ENCODE data around the gene RAB40A.

Gene RAB40A, protein sequence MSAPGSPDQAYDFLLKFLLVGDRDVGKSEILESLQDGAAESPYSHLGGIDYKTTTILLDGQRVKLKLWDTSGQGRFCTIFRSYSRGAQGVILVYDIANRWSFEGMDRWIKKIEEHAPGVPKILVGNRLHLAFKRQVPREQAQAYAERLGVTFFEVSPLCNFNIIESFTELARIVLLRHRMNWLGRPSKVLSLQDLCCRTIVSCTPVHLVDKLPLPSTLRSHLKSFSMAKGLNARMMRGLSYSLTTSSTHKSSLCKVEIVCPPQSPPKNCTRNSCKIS

DNA sequence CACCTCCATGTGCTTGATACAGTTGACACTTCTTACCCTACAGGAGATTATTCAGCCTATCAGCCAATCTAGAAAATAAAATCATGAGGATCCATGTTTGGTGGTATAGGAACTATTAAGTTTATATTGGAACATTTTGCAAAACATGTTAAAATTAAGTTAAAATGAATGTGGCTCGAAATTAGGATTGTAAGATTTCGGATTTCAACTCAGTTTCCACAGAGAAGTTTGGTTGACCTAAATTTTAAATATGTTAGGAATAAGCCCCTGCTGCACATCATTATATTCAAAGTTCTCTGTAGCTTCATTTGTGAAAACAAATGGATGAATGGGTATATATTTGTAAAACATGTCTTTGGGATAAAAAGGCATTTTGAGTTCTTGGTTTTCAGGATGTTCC lies at the start of gene RAB40A:
RAB40A (minus strand) TSS at position 101 of the 400 bp plus-strand sequence. CDS start 18,733 bp downstream, outside the sequence.
- no peak for DNase-seq

DNA sequence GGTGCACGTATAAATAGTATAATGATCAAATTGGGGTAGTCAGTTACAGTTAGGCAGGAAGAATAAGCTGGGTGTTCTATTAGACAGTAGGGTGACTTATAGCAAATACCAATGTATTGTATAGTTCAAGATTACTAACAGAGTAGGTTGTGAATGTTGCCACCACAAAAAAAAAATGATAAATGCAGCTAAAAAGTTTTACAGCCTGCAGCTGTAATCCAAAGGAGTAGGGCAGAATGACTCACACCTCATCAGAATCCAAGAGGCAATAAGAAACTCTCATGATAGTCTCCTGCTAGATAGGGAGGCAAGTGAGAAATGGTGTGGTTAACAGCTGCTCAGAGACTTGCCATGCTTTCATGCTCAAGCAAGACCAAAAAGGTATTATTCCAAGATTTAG lies 46.5 kb upstream of the RAB40A start:
- DNase-seq: no peak

DNA sequence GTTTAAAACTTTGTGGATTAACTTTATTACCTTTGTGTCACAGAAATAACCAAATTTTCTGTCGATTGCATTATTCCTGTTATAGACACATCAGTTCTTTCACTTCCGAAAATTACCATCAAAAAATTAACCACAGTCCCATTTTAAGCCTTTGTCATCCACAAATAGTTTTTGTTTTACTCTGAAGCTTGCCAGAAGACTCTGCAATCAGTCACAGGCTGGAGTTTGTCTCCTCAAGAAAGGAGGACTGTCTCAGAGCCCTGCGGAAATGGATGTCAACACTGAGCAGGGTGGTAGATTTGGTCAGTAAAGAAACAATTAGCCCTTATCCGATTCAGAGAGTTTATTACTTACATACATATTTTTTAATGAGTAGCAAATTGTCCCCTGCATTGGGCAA lies 45.9 kb upstream of the RAB40A start:
- no peak for DNase-seq

DNA sequence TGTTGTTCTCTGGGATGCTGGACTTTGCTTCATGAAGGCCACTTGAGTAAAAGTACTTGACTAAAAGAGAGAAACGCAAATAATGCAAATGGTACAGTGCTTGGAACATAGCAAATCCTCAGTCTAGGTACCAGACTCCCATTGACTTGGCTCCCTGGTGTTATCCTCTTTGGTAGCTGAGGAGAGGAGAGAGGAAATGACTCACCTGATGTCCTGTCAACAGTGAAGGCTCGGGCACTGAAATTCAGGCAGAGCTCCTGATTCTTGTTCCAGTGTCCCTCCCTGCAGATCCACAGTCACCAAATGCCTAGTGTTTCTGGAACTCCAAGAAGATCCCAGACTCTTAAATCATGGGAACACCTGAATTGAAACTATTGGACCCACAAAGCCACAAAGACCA lies 43.5 kb upstream of the RAB40A start:
- DNase-seq: no peak

DNA sequence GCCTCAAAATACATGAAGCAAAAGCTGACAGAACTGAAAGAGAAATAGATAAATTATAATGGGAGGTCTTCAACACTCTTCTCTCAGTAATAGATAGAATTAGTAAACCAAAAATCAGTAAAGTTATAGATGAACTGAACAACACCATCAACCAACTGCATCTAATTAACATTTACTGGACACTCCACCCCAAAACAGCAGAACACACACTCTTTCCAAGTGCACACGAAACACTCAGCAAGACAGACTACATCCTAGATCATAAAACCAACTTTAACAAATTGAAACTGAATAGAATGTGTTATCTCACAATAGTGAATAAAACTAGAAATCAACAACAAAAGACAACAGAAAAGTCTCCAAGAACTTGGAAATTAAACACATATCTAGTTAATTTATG lies 41.0 kb upstream of the RAB40A start:
- no peak for DNase-seq

DNA sequence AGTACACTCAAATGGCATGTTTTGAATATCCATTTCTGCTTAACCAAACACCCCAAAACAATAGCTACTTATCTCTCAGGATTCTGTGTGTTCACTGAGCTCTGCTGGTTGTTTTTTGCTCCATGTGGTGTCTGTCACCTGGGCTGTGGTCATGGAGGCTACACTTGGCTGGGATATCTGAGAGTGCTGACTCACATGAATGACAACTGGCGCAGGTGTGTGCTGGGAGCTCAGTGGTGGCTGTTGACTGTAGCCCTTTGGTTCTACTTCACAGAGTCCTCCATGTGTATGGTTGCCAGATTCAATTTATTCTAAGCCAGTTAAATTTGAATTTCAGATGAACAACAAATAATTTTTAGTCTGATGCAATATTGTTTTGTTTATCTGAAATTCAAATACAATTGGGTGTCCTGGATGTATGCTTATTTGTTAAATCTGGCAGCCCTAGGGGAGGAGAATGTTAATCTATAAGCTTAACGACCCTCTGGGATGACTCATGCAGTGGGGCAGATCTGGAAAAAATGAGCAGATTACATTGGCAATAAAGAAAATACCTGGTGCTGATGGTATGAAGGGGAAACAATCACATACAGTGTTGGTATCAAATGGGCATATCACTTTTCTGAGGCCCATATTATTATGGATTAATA lies 37.8 kb upstream of the RAB40A start:
- DNase-seq: no peak

DNA sequence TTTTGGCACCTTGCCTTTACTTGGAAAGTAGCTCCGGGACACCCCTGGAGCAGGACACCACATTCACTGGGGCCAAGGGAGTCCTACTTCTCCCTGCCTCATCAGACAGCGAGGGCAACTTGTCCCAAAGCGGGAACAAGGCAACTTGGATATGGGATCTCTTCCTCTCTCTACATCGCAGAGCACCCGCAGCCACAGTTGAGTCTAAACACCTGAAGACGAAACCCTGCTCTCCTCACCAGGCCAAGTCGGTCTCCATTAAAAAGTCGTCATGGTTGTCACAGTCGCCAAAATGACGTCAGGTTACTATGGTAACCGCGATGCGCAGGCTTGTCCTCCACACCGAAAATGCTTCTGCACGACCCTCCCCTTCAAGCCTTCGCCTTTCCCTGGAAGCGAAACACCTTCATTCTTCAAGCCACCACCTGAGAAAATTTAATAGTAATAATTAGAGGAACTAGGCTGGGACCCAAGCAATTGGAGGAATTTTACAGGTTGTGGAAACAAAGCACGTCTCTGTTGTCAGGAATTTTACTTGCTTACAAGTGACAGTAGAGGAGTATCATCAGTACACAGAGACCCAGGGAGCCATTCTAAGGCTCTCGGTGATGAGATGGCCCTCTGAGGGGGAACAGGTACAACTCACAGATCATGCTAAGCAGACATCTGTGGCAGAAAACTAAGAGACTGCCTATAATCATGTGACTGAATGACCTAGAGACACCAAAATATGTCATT lies 35.6 kb upstream of the RAB40A start:
- peak; percentile 48 for DNase-seq

DNA sequence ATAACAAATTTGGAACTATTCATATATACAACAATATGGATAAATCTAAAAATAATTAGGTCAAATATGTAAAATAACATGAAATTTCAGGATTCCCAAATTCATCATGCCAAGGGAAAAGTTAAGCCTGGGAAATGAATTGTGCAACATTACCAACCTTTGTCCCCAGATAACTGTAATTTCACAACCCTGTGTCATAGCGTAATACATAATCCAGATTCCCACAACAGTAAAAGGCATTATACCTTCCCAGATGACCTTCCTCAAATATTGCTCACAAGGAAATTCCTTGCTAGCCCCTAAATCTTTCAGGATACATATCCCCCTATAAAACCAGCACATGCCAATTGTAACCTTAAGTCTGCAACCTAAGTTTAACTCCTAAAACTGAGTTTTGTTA lies 32.9 kb upstream of the RAB40A start:
- DNase-seq: no peak

DNA sequence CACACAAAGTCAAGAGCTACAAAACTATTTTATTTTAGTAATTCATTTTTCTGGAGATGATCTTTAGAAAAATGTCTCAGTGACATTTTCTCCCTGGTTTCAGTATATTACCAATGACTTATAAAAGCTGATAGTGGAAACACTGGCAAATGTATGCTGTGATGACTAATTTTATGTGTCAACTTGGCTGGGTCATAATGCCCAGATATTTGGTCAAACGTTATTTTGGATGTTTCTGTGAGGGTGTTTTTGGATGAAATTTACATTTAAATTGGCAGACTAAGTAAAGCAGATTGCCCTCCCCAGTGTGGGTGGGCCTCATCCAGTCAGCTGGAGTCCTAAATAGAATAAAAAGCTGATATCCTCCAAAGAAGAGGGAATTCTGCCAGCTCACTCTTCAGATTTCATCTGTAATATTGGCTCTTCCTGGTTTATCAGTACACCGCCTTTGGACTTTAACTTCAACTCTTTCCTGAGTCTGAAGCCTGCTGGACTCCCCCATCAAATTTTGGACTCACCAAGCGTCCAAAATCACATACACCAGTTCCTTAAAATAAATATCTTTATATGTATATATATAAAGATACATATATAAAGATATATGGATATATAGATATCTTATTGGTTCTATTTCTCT lies 31.2 kb upstream of the RAB40A start:
- no peak for DNase-seq

DNA sequence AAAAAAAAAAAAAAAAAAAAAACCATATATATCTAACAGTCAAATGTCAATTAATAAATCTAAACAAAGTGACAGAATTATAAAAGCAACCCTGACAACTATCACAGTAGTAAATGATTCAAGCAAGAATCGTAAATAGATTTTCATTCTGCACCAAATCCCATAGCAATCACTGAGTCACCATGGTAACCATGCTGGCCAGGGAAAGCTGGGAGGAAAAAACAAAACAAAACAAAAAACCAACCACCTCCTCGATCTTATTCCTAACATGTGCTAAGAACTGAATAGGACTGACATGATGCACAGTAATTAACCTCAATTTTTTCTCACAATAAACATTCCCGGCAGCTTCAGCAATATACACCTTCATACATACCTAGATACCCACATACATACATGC lies 30.6 kb upstream of the RAB40A start:
- no peak for DNase-seq

DNA sequence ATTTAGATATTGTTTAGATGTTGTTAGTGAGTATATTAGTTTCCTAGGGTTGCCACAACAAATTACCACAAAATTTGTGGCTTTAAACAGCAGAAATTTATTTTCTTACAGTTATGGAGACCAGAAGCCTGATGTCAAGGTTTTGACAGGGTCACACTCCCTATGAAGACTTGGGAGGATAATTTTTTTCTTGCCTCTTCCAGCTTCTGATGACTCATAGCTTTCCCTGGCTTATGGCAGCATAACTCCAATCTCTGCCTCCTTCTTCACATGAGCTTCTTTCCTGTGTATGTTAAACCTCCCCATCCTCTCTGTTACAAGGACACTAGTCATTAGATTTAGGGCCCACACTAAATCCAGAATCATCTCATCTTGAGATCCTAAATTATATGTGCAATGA lies 20.9 kb upstream of the RAB40A start:
- DNase-seq: no peak

DNA sequence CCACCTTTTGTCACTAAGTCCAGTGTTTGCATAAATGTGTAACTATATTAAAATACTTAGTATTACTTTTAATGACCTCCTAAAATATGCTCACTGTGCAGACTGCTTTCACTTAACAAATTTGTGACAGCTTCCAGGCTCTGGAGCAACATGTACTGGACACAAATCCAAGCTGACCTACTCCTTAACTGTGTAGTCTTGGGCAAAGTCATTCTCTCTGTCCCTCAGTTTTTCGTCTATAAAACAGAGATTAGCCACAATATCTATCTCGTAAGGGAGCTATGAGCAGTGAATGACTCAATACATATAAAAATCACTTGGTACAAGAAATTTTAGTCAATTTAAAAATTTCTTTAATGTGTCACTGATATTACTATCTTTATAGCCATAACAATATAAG lies 20.4 kb upstream of the RAB40A start:
- DNase-seq: no peak

DNA sequence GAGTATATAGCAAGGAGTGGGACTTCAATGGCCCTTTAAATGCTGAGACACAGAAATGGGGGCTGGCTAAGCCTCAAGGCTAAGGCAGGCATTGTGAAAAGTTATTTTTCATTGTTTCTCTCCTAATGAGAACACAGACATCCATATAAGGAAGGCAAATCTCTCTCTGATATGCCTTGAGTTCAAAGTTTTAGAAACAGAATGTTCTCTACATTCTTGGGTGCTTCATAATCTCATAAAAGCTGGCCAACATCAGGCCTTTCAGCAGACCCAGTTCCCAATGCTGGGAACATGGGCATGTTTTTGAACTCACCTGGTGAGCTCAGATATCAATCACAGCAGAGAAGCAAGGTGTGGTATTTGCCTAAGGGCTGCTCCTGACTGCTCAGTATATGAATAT lies 19.4 kb upstream of the RAB40A start:
- DNase-seq: no peak

DNA sequence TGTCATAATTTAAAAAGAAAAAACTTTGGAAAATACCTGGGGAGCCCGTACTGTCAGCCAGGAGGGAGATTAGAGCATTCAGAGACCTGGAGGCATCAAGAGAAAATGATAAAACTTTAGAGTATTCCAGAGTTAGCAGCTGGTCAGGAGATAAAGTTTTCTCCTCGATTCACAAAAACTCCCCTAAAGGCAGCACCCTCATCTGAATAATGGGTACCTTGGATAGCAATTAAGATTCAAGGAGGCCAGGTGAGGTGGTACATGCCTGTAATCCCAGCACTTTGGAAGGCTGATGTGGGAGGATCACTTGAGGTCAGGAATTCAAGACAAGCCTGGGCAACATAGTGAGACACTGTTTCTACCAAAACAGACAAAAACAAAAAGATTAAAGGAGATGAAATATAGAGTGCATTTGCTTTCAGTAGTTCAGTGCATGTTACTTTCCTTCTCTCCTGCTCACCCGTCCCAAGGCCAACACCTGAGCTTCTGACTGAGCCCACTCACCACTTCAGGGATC lies 18.6 kb upstream of the RAB40A start:
- DNase-seq: no peak

DNA sequence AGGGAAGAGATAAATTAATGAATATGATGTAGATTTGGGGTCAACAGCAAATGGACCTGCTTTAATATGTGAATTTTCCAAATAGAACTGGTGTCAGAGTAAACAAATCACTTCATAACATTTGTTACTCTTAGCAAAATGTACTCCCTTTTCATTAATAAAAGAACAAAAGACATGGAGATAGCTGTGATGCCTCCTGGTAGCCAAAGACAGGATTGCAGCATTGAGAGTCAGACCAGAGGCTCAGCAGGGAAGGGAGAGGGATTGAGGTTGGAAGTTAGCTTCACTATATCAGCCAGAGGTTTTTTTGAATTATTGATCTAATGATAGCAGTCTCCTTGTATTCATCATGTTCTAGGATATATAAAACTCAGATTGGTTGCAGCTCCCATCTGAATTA lies 17.4 kb upstream of the RAB40A start:
- no peak for DNase-seq

DNA sequence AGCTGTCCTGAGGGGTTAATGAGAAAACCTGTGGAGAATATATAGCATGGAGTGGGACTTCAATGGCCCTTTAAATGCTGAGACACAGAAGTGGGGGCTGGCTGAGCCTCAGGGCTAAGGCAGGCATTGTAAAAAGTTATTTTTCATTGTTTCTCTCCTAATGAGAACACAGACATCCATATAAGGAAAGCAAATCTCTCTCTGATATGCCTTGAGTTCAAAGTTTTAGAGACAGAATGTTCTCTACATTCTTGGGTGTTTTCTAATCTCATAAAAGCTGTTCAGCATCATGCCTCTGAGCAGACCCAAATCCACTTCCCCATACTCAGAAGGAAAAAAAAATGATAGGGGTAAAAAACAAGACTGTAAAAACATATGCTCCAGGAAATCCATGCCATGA lies 16.8 kb upstream of the RAB40A start:
- DNase-seq: no peak

DNA sequence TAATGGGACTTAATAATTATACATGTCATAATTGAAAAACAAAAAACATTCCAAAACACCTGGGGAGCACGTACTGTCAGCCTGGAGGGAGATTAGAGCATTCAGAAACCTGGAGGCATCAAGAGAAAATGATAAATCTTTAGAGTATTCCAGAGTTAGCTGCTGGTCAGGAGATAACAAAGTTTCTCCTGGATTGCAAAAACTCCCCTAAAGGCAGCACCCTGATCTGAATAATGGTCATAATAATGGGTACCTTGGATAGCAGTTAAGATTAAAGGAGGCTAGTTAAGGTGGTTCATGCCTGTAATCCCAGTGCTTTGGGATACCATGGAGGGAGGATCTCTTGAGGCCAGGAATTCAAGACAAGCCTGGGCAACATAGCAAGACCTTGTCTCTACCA lies 15.9 kb upstream of the RAB40A start:
- no peak for DNase-seq

DNA sequence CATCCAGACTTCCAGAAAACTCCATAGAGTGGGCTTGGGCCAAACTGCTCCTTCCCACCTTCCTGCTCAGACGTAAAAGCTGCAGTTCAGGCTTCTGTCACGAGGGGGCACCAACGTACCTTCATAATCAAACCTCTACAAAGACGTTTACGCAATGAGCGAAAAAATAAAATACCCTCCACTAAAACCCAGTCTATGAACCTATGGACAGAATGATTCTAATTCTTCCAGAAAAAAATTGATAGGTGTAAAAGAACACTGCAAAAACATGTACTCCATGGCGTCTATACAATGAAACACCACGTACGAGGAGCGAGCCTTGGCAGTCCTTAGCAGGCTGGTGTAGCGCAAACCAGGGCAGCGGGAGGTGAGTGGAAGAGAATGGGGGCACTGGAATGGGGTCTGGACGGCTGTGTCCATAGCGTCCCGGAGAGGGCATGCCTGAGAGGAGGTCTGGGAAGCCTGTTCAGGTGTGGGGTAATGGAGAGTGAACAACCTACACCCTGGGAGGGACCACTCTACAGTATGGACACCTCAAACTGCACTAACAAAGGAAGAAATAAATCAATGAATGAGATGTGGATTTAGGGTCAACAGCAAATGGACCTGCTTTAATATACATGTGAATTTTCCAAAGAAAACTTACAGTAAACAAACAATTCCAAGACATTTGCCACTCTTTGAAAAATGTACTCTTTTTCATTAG lies 14.4 kb upstream of the RAB40A start:
- peak; percentile 63 for DNase-seq

DNA sequence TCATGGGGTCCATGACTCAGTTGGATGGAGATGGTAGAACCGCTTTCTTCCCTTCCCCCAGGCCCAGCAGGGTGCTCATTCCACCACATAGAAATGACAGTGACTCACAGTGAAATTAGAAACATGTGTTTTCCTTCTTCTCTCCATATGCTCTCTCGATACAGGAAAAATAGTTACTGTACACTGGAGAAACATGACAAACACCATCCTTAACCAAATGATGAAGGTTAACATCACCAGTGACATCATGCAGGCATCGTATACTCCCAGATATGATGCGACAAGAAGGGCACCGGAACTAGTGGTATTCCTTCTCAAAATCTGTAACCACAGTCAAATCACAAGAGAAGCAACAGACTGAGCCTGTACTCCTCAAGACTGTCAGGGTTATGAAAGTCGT lies 11.7 kb upstream of the RAB40A start:
- DNase-seq: no peak

DNA sequence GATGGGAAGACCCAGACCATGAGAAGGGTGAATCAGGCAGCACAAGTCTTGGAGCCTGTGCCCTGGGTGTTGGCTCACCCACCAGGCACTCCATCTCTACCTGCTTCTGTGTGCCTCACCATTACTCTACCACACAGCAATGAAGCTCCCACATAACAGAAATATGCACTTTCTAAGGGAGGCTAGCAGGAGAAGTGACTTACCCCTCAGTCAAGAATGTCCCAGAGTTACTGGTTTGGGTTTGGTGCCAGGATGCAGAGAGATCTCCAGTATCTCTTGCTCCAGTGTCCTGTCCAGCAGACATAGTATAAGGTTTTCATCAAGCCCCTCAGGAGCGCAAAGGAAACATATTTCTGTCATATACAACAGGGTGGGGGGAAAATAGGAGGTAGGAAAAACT lies 11.3 kb upstream of the RAB40A start:
- DNase-seq: no peak

DNA sequence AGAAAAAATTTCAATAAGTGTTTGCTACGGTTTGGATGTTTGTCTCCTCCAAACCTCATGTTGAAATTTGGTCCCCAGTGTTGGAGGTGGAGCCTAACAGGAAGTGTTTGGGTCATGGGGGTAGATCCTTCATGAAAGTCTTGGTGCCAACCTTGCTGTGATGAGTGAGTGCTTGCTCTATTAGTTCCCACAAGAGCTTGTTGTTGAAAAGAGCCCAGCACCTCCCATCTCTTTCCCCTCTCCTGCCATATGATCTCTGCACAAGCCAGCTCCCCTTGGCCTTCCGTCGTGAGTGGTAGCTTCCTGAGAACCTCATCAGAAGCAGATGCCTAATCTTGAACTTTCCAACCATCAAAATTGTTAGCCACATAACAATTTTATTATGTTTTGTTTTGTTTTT lies 10.3 kb upstream of the RAB40A start:
- no peak for DNase-seq

DNA sequence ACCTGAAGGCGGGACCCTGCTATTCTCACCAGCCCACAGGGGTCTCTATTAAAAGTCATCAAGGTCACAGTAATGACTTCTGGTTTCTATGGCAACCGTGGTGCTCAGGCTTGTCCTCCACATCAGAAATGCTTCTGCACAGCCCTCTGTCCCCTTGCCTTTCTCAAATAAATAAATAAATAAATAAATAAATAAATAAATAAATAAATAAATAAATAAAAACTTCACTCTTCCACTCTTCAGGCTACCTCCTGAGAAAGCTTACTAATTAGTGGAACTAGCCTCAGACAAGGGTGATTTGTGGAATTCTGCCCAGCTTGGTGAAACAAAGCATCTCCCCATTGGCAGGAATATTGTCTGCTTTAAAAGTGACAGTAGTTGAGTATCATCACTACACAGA lies 5.5 kb upstream of the RAB40A start:
- DNase-seq: no peak

DNA sequence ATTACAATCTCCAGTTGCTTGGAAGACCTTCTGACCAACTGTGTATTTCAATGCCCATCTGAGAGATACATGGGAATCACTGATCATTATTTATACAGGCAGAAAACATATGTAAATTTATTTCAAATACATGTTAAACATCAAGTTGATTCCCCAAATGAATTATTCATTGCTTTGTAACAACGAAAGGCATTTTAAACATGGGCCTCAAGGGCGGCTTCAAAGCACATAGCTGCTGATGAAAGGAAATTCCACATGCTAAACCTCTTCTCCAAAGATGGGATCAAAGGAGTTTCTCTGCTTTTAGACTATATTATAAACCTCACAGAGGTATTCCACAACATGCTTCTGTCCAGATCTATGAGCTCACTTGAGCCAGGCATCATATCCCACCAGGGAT lies 4.3 kb upstream of the RAB40A start:
- no peak for DNase-seq
